ENCODE measurements around the gene PLCB1.

- TF ChIP-seq RFX5 (IDR thresholded peaks at IDR 0.05; ENCODE audit: low read depth, low read length) = no peak
- TF ChIP-seq CTCF (conservative IDR thresholded peaks at IDR 0.05; ENCODE audit: low read depth, low read length) = no peak
- TF ChIP-seq POLR2A (IDR thresholded peaks at IDR 0.05; ENCODE audit: low read depth, low read length) = no peak
- TF ChIP-seq RAD21 (IDR thresholded peaks at IDR 0.05; ENCODE audit: low read length) = no peak
- TF ChIP-seq MXI1 (IDR thresholded peaks at IDR 0.05; ENCODE audit: borderline replicate concordance, low read depth, low read length) = no peak
- no peak for TF ChIP-seq NFE2L2 (IDR thresholded peaks at IDR 0.05; ENCODE audit: low read depth, low read length)
- TF ChIP-seq MAZ (IDR thresholded peaks at IDR 0.05; ENCODE audit: borderline replicate concordance, low read depth, low read length) = no peak
- TF ChIP-seq USF2 (IDR thresholded peaks at IDR 0.05; ENCODE audit: low read depth, low read length) = no peak
- TF ChIP-seq, protein P1, sequence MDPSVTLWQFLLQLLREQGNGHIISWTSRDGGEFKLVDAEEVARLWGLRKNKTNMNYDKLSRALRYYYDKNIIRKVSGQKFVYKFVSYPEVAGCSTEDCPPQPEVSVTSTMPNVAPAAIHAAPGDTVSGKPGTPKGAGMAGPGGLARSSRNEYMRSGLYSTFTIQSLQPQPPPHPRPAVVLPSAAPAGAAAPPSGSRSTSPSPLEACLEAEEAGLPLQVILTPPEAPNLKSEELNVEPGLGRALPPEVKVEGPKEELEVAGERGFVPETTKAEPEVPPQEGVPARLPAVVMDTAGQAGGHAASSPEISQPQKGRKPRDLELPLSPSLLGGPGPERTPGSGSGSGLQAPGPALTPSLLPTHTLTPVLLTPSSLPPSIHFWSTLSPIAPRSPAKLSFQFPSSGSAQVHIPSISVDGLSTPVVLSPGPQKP (IDR thresholded peaks at IDR 0.05; ENCODE audit: borderline replicate concordance, low read depth, low read length) = no peak
- no peak for TF ChIP-seq MAFK (IDR thresholded peaks at IDR 0.05; ENCODE audit: low read depth, low read length)
- TF ChIP-seq SMC3 (IDR thresholded peaks at IDR 0.05; ENCODE audit: low read depth, low read length) = no peak
- no peak for TF ChIP-seq BHLHE40 (IDR thresholded peaks at IDR 0.05; ENCODE audit: low read depth, low read length)
These were observed 172.2 kb downstream of the PLCB1 start for GRCh38 chr20:8304124-8304816.
